ENCODE data around the gene OTOP2.

DNA sequence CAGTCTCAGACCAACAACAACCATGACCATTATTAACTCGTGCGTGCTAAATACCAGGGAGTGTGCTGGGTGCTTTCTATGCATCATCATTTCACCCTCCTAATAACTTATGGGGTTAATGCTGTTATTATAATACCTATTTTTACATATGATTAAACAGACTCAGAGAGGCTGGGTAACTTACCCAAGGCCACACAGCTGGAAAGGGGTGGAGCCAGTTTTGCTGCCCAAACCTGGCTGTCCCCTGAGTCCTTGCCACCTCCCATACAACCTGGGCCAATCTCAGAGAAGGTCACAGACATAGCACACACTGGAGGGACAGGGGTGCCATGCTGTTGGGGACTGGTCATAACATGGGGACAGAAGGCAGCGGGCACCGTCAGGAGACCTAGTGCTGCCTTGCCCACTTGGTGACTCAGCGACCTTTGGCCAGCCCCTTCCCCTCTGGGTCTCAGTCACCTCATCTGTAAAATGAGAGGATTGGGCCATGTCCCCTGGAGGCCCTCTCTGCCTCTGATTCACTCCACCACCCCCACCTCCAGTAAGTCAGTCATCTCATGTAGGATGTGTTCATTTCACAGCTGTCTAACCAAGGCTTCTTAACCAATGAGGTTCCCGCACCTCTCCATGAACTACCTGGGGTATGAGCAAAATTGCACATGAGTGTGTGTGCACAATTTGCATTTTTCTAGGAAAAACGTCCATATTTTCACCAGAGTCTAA lies 19.2 kb upstream of the OTOP2 start:
- TF ChIP-seq, protein P1, sequence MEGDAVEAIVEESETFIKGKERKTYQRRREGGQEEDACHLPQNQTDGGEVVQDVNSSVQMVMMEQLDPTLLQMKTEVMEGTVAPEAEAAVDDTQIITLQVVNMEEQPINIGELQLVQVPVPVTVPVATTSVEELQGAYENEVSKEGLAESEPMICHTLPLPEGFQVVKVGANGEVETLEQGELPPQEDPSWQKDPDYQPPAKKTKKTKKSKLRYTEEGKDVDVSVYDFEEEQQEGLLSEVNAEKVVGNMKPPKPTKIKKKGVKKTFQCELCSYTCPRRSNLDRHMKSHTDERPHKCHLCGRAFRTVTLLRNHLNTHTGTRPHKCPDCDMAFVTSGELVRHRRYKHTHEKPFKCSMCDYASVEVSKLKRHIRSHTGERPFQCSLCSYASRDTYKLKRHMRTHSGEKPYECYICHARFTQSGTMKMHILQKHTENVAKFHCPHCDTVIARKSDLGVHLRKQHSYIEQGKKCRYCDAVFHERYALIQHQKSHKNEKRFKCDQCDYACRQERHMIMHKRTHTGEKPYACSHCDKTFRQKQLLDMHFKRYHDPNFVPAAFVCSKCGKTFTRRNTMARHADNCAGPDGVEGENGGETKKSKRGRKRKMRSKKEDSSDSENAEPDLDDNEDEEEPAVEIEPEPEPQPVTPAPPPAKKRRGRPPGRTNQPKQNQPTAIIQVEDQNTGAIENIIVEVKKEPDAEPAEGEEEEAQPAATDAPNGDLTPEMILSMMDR (IDR thresholded peaks at IDR 0.05), result no peak
- TF ChIP-seq POLR2A (IDR thresholded peaks at IDR 0.05), result no peak

All from adrenal gland (tissue), 5 donors.